CD14-positive monocyte (primary cell): ENCODE data around the gene SFTPB. TPM values are rescaled to one million over a fixed set of nuclear protein-coding genes. Genes with fewer than 3 reads are reported as not detected.
A peak's percentile ranks its signal among the peaks of the same experiment; 100 is the strongest.
"Not testable (repeated sequence)": the region's sequence is repeated elsewhere in the genome, so short reads cannot be mapped to it uniquely, and the experiment has no call there.

Experiments
- DNase-seq, 3 donors: peaks; one replicate each; pipeline ENCODE4 v3.0.0-alpha.2; 2011 to 2022
- H2AFZ ChIP-seq: 2 replicates; pipeline ENCODE4 v1.6.0; 2012; ENCODE audit warnings: mild to moderate bottlenecking, low read depth, low read length, inconsistent platforms; ENCODE audit not compliant: insufficient read depth, poor library complexity, severe bottlenecking
- H3K27ac ChIP-seq, 2 donors: 1 replicate in 1 of 2; 2 replicates in 1 of 2; pipeline ENCODE4 v1.5.1; 2012 to 2013; ENCODE audit warnings: low read length in 2 of 2, control low read depth in 1 of 2, inconsistent platforms in 1 of 2, low read depth in 1 of 2, mild to moderate bottlenecking in 1 of 2
- H3K27me3 ChIP-seq, 2 donors: one replicate each; pipeline versions ENCODE4 v1.6.0 to v1.6.1; 2011 to 2013; ENCODE audit warnings: low read length in 2 of 2; ENCODE audit not compliant: control insufficient read depth in 2 of 2, insufficient read depth in 2 of 2
- H3K36me3 ChIP-seq, 2 donors: replicated peaks in 1 of 2; 1 replicate in 1 of 2; 2 replicates in 1 of 2; pipeline versions ENCODE4 v1.5.1 to v1.6.1; 2012 to 2013; ENCODE audit warnings: low read length in 2 of 2, control low read depth in 1 of 2, inconsistent platforms in 1 of 2, mild to moderate bottlenecking in 1 of 2; ENCODE audit not compliant: insufficient read depth in 2 of 2, control insufficient read depth in 1 of 2
- H3K4me1 ChIP-seq, 2 donors: 1 replicate in 1 of 2; 2 replicates in 1 of 2; pipeline versions ENCODE4 v1.5.1 to v1.6.1; 2012 to 2013; ENCODE audit warnings: low read length in 2 of 2, control low read depth in 1 of 2, inconsistent platforms in 1 of 2, mild to moderate bottlenecking in 1 of 2, moderate library complexity in 1 of 2; ENCODE audit not compliant: insufficient read depth in 2 of 2, control insufficient read depth in 1 of 2
- H3K4me2 ChIP-seq: replicated peaks from 2 replicates; pipeline ENCODE3; 2012; ENCODE audit warnings: low read length, moderate library complexity, mild to moderate bottlenecking; ENCODE audit not compliant: poor library complexity, severe bottlenecking; ENCODE audit errors: extremely low read depth
- H3K4me3 ChIP-seq, 3 experiments: fragments of 200-600 bp in 1 of 3; sonication (generic) in 1 of 3; replicated peaks in 1 of 3; 1 replicate in 2 of 3; 2 replicates in 1 of 3; pipeline ENCODE4 v1.5.1; 2011 to 2013; ENCODE audit warnings: low read length in 3 of 3, mild to moderate bottlenecking in 3 of 3, control low read depth in 2 of 3, low read depth in 2 of 3, inconsistent platforms in 1 of 3, moderate library complexity in 1 of 3
- H3K79me2 ChIP-seq: 2 replicates; pipeline ENCODE4 v1.6.0; 2012; ENCODE audit warnings: mild to moderate bottlenecking, control low read depth, inconsistent platforms, low read length, moderate library complexity; ENCODE audit not compliant: insufficient read depth
- H3K9ac ChIP-seq: 2 replicates; pipeline ENCODE4 v1.6.0; 2017; ENCODE audit warnings: low read length, mild to moderate bottlenecking; ENCODE audit not compliant: insufficient read depth, poor library complexity, severe bottlenecking
- H3K9me3 ChIP-seq, 2 donors: replicated peaks in 1 of 2; 1 replicate in 1 of 2; 2 replicates in 1 of 2; pipeline versions ENCODE4 v1.5.1 to v1.6.1; 2012 to 2013; ENCODE audit warnings: low read length in 2 of 2, control low read depth in 1 of 2; ENCODE audit not compliant: control insufficient read depth in 1 of 2, insufficient read depth in 1 of 2
- H4K20me1 ChIP-seq: 2 replicates; pipeline ENCODE4 v1.6.0; 2012; ENCODE audit warnings: mild to moderate bottlenecking, low read length, control low read depth, moderate library complexity; ENCODE audit not compliant: insufficient read depth
- H3K27ac Mint-ChIP-seq, 7 donors: one replicate each; pipeline ENCODE4 v1.8.0; 2020; ENCODE audit warnings: mild to moderate bottlenecking in 7 of 7, mixed read lengths in 7 of 7, moderate library complexity in 6 of 7, inconsistent platforms in 2 of 7
- H3K27me3 Mint-ChIP-seq, 3 donors: one replicate each; pipeline ENCODE4 v1.8.0; 2021 to 2022; ENCODE audit warnings: low read depth in 3 of 3, mild to moderate bottlenecking in 3 of 3, mixed read lengths in 3 of 3, moderate library complexity in 3 of 3, inconsistent platforms in 1 of 3
- H3K36me3 Mint-ChIP-seq, 2 donors: one replicate each; pipeline ENCODE4 v1.8.0; 2020; ENCODE audit warnings: mixed read lengths in 2 of 2, inconsistent platforms in 1 of 2, mild to moderate bottlenecking in 1 of 2
- H3K4me1 Mint-ChIP-seq: one replicate; pipeline ENCODE4 v1.8.0; 2020; ENCODE audit warnings: mild to moderate bottlenecking, mixed read lengths
- H3K4me3 Mint-ChIP-seq, 2 donors: one replicate each; pipeline ENCODE4 v1.8.0; 2020; ENCODE audit warnings: mild to moderate bottlenecking in 2 of 2, mixed read lengths in 2 of 2, moderate library complexity in 1 of 2
- H3K9me3 Mint-ChIP-seq, 7 donors: one replicate each; pipeline ENCODE4 v1.8.0; 2020 to 2022; ENCODE audit warnings: mixed read lengths in 7 of 7, mild to moderate bottlenecking in 6 of 7, moderate library complexity in 6 of 7, inconsistent platforms in 2 of 7
- CTCF ChIP-seq: fragments of 200-600 bp; IDR thresholded peaks from one replicate; pipeline ENCODE4 v1.8.0; 2022; ENCODE audit warnings: antibody characterized with exemption, mild to moderate bottlenecking
- whole genome bisulfite sequencing: methylation state at CpG from one replicate; pipeline ENCODE4 v1.1.5; 2013; ENCODE audit warnings: missing lambda C conversion rate; ENCODE audit not compliant: insufficient coverage; 5-methylcytosine and 5-hydroxymethylcytosine counted together
- intact Hi-C, 2 donors: fragments of 100-400 bp; cut with micrococcal nuclease; formaldehyde crosslinking; loops; one replicate each; pipeline versions ENCODE4 v1.15.0 to v1.15.1; 2023
- polyA plus RNA-seq, 3 donors: library from polyadenylated mRNA; depleted of rRNA in 1 of 3; unstranded in 2 of 3; stranded (reverse) in 1 of 3; fragments of 300-500 nt in 2 of 3; fragments of >200 nt in 1 of 3; fragmentation: Illumina TruSeq in 2 of 3; gene quantifications; 1 replicate in 2 of 3; 2 replicates in 1 of 3; pipeline ENCODE4 v1.2.3, GENCODE V29; 2012 to 2021

Gene SFTPB
- polyA plus RNA-seq, 3 donors, result 0.18 to 0.47 TPM; not detected in 1

DNA sequence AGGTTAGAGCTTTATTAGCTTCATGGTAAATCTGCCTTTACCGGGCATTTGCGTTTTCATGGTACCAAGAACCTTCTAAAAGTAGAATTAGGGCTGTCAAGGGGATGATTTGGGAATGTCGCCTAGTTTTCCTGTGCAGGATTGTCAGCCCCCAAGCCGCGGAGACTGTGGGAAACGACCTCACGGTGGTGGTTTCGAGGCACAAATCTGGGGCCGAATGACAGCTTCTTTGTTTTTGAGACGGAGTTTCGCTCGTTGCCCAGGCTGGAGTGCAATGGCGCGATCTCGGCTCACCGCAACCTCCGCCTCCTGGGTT lies 52.6 kb downstream of the SFTPB start:
- Histone ChIP-seq H4K20me1 (peaks cover 37% of the 10 kb centered on the region), H3K9ac (peak overlapping the region; percentile 89), H3K27ac (peak overlapping the region; percentile 60 to 84), H3K27me3 (no peaks in the 10 kb centered on the region), H3K4me2 (peak overlapping the region; percentile 72), H3K79me2 (peaks cover 57% of the 10 kb centered on the region), H3K9me3 (no peaks in the 10 kb centered on the region), H3K36me3 (peaks cover 10 to 18% of the 10 kb centered on the region in 2 donors), H3K4me1 (peaks cover 32 to 44% of the 10 kb centered on the region in 2 donors), H2AFZ (peak overlapping the region; percentile 85), H3K4me3 (peak overlapping the region in 1 of 3 experiments; percentile 85)
- H3K9me3 Mint-ChIP-seq, result peaks cover 0 to 1% (median 0%) of the 10 kb centered on the region in 7 donors
- peaks cover 25% of the 10 kb centered on the region for H3K4me1 Mint-ChIP-seq
- DNase-seq, result no peak
- H3K27me3 Mint-ChIP-seq, result peaks cover 0 to 1% (median 0%) of the 10 kb centered on the region in 3 donors
- H3K4me3 Mint-ChIP-seq, result peak overlapping the region in 1 of 2 donors; percentile 91
- intact Hi-C loops, result loop anchor here (10.0 kb wide), 2 partner anchors 201 to 489 kb away; partner anchors contain the start of genes POLR1A (in 2 of the 2), PTCD3 (in 2 of the 2), CAPG (in 1 of the 2) and SH2D6 (in 1 of the 2)
- peak overlapping the region in 6 of 7 donors; percentile 86 to 94 (median 92) for H3K27ac Mint-ChIP-seq
- no peak for TF ChIP-seq CTCF
- WGBS, result 88% methylated on average over 12 of the region's 17 CpGs
- peaks cover 7 to 27% of the 10 kb centered on the region in 2 donors for H3K36me3 Mint-ChIP-seq

DNA sequence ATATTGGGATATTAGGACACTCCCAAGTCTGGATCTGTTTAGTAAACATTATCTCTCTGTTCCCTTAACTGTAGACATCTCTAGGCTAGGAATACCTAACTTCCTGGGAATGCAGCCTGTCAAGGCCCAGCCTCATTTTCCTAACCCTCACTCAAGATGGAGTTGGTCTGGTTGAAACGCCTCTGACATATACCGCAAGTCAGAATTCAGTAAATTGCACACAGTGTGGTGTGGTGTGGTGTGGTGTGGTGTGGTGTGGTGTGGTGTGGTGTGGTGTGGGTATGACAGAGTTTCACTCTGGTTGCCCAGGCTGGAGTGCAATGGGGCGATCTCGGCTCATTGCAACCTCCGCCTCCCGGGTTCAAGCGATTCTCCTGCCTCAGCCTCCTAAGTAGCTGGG lies 53.2 kb downstream of the SFTPB start:
- not testable (repeated sequence) for H3K27me3 Mint-ChIP-seq, H3K27ac Mint-ChIP-seq, H3K27ac ChIP-seq, H3K9me3 Mint-ChIP-seq, H3K4me3 Mint-ChIP-seq, H3K4me2 ChIP-seq, DNase-seq, H3K4me3 ChIP-seq, H3K9ac ChIP-seq, H2AFZ ChIP-seq, H3K27me3 ChIP-seq, H3K9me3 ChIP-seq
- peaks cover 7 to 27% of the 10 kb centered on the region in 2 donors for H3K36me3 Mint-ChIP-seq
- intact Hi-C loops, result loop anchor here (10.0 kb wide), 2 partner anchors 200 to 490 kb away; partner anchors contain the start of genes POLR1A (in 2 of the 2), PTCD3 (in 2 of the 2), CAPG (in 1 of the 2) and SH2D6 (in 1 of the 2)
- H3K36me3 ChIP-seq, result peaks cover 8 to 12% of the 10 kb centered on the region in 2 donors
- peaks cover 29% of the 10 kb centered on the region for H3K4me1 Mint-ChIP-seq
- peaks cover 57% of the 10 kb centered on the region for H3K79me2 ChIP-seq
- WGBS, result 100% methylated on average over 4 of the region's 7 CpGs
- H3K4me1 ChIP-seq, result peaks cover 34 to 48% of the 10 kb centered on the region in 2 donors
- peaks cover 38% of the 10 kb centered on the region for H4K20me1 ChIP-seq
